ENCODE measurements around the gene NUF2. TPM values are rescaled to one million over a fixed set of nuclear protein-coding genes. Genes with fewer than 3 reads are reported as not detected.

NUF2 gene
- polyA plus RNA-seq, 3 donors, result 0.12 to 0.37 TPM; not detected in 1

GRCh38 chr1:163300568-163300967, 21.2 kb upstream of the NUF2 start:
- Histone ChIP-seq H4K20me1 (ENCODE audit: insufficient read depth, low read length) (no peaks in the 10 kb centered on the region), H3K36me3 (replicated peaks in 1 of 2; ENCODE audit: control insufficient read depth in 1 of 2, insufficient read depth in 2 of 2, low read length in 2 of 2) (no peaks in the 10 kb centered on the region), H3K27me3 (ENCODE audit: control insufficient read depth in 2 of 2, insufficient read depth in 2 of 2, low read length in 2 of 2) (no peaks in the 10 kb centered on the region), H3K9ac (ENCODE audit: insufficient read depth, low read length, poor library complexity, severe bottlenecking) (no peak overlapping the region), H3K27ac (ENCODE audit: low read depth in 1 of 2, low read length in 2 of 2) (no peak overlapping the region), H3K4me2 (replicated peaks; ENCODE audit: extremely low read depth, low read length, poor library complexity, severe bottlenecking) (no peak overlapping the region), H3K4me3 (replicated peaks in 1 of 3; ENCODE audit: low read depth in 2 of 3, low read length in 3 of 3) (no peak overlapping the region), H2AFZ (ENCODE audit: insufficient read depth, low read depth, low read length, poor library complexity, severe bottlenecking) (no peak overlapping the region), H3K4me1 (ENCODE audit: control insufficient read depth in 1 of 2, insufficient read depth in 2 of 2, low read length in 2 of 2) (no peaks in the 10 kb centered on the region), H3K79me2 (ENCODE audit: insufficient read depth, low read length) (no peaks in the 10 kb centered on the region), H3K9me3 (replicated peaks in 1 of 2; ENCODE audit: control insufficient read depth in 1 of 2, insufficient read depth in 1 of 2, low read length in 2 of 2) (no peaks in the 10 kb centered on the region)
- DNase-seq, result no peak
- no peaks in the 10 kb centered on the region for H3K9me3 Mint-ChIP-seq
- no peaks in the 10 kb centered on the region for H3K27me3 Mint-ChIP-seq (ENCODE audit: low read depth in 3 of 3)
- no peak overlapping the region for H3K27ac Mint-ChIP-seq
- 90% methylated on average over 3 of the region's 4 CpGs for WGBS (ENCODE audit: insufficient coverage)
- no peaks in the 10 kb centered on the region for H3K4me1 Mint-ChIP-seq
- H3K36me3 Mint-ChIP-seq, result peaks cover 13 to 16% of the 10 kb centered on the region in 2 donors
- intact Hi-C loops (cut with micrococcal nuclease), result no loop called here
- no peak for TF ChIP-seq CTCF (IDR thresholded peaks at IDR 0.05)
- no peak overlapping the region for H3K4me3 Mint-ChIP-seq

- H2AFZ ChIP-seq (ENCODE audit: insufficient read depth, low read depth, low read length, poor library complexity, severe bottlenecking), result no peak overlapping the region
- no peak overlapping the region for H3K9ac ChIP-seq (ENCODE audit: insufficient read depth, low read length, poor library complexity, severe bottlenecking)
- Mint-ChIP-seq H3K4me3 (no peak overlapping the region), H3K27ac (peak overlapping the region in 1 of 7 donors; percentile 3), H3K4me1 (no peaks in the 10 kb centered on the region), H3K36me3 (peaks cover 11 to 13% of the 10 kb centered on the region in 2 donors), H3K27me3 (ENCODE audit: low read depth in 3 of 3) (no peaks in the 10 kb centered on the region), H3K9me3 (no peaks in the 10 kb centered on the region)
- no peaks in the 10 kb centered on the region for H3K36me3 ChIP-seq (replicated peaks in 1 of 2; ENCODE audit: control insufficient read depth in 1 of 2, insufficient read depth in 2 of 2, low read length in 2 of 2)
- H3K4me1 ChIP-seq (ENCODE audit: control insufficient read depth in 1 of 2, insufficient read depth in 2 of 2, low read length in 2 of 2), result no peaks in the 10 kb centered on the region
- no peak for DNase-seq
- no peaks in the 10 kb centered on the region for H3K27me3 ChIP-seq (ENCODE audit: control insufficient read depth in 2 of 2, insufficient read depth in 2 of 2, low read length in 2 of 2)
- WGBS (ENCODE audit: insufficient coverage), result 95% methylated on average over 3 of the region's 5 CpGs
- no peak for TF ChIP-seq CTCF (IDR thresholded peaks at IDR 0.05)
- no peaks in the 10 kb centered on the region for H4K20me1 ChIP-seq (ENCODE audit: insufficient read depth, low read length)
- H3K4me3 ChIP-seq (replicated peaks in 1 of 3; ENCODE audit: low read depth in 2 of 3, low read length in 3 of 3), result no peak overlapping the region
- H3K9me3 ChIP-seq (replicated peaks in 1 of 2; ENCODE audit: control insufficient read depth in 1 of 2, insufficient read depth in 1 of 2, low read length in 2 of 2), result no peaks in the 10 kb centered on the region
- no peak overlapping the region for H3K4me2 ChIP-seq (replicated peaks; ENCODE audit: extremely low read depth, low read length, poor library complexity, severe bottlenecking)
- no peaks in the 10 kb centered on the region for H3K79me2 ChIP-seq (ENCODE audit: insufficient read depth, low read length)
- H3K27ac ChIP-seq (ENCODE audit: low read depth in 1 of 2, low read length in 2 of 2), result no peak overlapping the region
- intact Hi-C loops (cut with micrococcal nuclease), result no loop called here
Observed at GRCh38 chr1:163303561-163303960, 18.2 kb upstream of the NUF2 start.
